ENCODE data around the gene RPS27. TPM values are rescaled to one million over a fixed set of nuclear protein-coding genes. Genes with fewer than 3 reads are reported as not detected.

The RPS27 gene
- total RNA-seq, 3 donors from 2014 or later, result 1,116 to 1,231 (median 1,134) TPM

DNA sequence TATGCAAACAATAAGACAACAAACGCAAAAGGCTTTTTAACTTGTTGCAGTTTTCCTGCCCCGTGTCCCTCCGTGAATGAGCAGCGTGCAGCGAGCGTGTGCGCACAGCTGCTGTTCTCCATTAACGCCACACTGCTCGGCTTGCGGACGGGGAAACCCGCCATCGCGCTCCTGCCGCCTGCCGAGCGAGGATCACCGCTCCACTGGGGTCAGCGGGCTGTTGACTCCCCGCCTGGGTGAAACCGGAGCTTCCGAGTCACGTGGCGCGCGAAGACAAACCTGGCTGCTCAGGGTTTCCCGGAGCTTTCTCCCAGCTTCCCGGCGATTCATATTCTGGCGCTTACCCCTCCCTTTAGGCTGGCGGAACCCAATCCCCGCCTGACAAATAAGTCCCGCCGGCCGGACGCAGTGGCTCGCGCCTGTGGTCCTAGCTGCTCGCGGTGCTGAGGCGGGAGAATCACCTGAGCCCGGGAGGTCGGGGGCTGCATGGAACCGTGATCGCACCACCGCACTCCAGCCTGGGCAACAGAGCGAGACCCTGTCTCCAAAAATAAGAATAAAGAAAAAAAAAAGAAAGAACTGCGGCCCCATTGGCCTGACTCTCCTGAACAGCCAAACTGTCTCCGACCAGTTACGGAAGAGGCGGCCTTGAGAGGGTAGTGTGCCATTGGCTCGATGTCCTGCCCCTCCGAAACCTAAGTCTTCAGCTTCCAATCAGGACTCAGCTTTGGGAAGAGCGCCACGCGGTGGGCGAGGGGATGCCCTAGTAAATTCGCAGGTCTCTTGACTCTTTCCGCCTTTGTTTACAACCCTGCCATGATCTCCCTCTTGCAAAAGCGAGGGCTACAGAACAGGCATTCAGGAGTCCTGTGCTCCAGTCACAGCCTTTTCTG is 23.2 kb upstream of the RPS27 start, which contains the start of gene CREB3L4:
CREB3L4 (plus strand) TSS at position 796 of the 893 bp plus-strand sequence. CDS start 624 bp downstream, outside the sequence.
- intact Hi-C loops (cut with DNase I, micrococcal nuclease), result no loop called here
- no peaks in the 10 kb centered on the region for H3K36me3 ChIP-seq (ENCODE audit: low read depth)
- H3K4me1 ChIP-seq (ENCODE audit: low read depth), result peaks cover 31% of the 10 kb centered on the region
- H3K9me3 ChIP-seq, result no peaks in the 10 kb centered on the region
- peak; percentile 82 for ATAC-seq
- peak; percentile 91 to 94 (median 92) for DNase-seq
- TF ChIP-seq, protein P1, sequence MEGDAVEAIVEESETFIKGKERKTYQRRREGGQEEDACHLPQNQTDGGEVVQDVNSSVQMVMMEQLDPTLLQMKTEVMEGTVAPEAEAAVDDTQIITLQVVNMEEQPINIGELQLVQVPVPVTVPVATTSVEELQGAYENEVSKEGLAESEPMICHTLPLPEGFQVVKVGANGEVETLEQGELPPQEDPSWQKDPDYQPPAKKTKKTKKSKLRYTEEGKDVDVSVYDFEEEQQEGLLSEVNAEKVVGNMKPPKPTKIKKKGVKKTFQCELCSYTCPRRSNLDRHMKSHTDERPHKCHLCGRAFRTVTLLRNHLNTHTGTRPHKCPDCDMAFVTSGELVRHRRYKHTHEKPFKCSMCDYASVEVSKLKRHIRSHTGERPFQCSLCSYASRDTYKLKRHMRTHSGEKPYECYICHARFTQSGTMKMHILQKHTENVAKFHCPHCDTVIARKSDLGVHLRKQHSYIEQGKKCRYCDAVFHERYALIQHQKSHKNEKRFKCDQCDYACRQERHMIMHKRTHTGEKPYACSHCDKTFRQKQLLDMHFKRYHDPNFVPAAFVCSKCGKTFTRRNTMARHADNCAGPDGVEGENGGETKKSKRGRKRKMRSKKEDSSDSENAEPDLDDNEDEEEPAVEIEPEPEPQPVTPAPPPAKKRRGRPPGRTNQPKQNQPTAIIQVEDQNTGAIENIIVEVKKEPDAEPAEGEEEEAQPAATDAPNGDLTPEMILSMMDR (IDR thresholded peaks at IDR 0.05), result peak; percentile 7
- peak within 1 kb of the TSS; percentile 36 for H3K4me3 ChIP-seq

DNA sequence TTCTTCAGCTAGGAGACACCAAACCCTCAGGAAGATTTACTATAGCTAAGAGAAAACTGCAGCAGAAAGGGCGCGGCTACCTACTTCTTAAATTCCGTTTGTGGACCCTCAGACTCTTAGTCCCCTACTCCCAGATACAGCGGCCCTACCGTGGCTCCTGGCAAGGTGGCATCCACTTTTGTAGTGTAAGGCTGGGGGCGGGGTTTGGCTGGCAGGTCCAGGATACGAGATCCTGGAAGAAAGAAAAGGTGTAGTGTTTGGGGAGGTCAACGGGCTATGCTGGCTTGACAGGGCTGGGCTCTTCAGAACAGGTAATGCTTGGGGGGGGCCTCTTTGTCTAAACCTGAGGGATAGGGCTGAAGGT is 22.6 kb upstream of the RPS27 start:
- H3K36me3 ChIP-seq (ENCODE audit: low read depth), result no peaks in the 10 kb centered on the region
- peaks cover 27% of the 10 kb centered on the region for H3K4me1 ChIP-seq (ENCODE audit: low read depth)
- TF ChIP-seq, protein P1 (IDR thresholded peaks at IDR 0.05), result no peak
- intact Hi-C loops (cut with DNase I, micrococcal nuclease), result no loop called here
- ATAC-seq (peak; percentile 33), DNase-seq (peak; percentile 82 to 84 (median 83))
- no peaks in the 10 kb centered on the region for H3K9me3 ChIP-seq
- H3K4me3 ChIP-seq, result peak overlapping the region; percentile 36

DNA sequence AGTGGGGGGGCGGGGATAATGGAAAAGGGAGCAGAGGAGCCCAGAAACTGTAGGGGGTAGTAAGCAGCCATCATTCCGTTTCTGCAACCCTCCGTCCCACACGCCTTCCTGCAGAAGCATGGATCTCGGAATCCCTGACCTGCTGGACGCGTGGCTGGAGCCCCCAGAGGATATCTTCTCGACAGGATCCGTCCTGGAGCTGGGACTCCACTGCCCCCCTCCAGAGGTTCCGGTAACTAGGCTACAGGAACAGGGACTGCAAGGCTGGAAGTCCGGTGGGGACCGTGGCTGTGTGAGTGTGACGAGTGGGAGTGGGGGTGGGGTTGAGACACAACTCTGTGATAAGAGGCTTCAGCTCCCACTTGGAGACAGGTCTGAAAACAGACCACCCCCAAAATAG is 22.2 kb upstream of the RPS27 start:
- H3K9me3 ChIP-seq, result no peaks in the 10 kb centered on the region
- TF ChIP-seq, protein P1 (IDR thresholded peaks at IDR 0.05), result no peak
- DNase-seq (peak in 1 of 3 donors; percentile 51), ATAC-seq (no peak)
- intact Hi-C loops (cut with DNase I, micrococcal nuclease), result no loop called here
- peaks cover 27% of the 10 kb centered on the region for H3K4me1 ChIP-seq (ENCODE audit: low read depth)
- H3K36me3 ChIP-seq (ENCODE audit: low read depth), result no peaks in the 10 kb centered on the region
- H3K4me3 ChIP-seq, result no peak overlapping the region

DNA sequence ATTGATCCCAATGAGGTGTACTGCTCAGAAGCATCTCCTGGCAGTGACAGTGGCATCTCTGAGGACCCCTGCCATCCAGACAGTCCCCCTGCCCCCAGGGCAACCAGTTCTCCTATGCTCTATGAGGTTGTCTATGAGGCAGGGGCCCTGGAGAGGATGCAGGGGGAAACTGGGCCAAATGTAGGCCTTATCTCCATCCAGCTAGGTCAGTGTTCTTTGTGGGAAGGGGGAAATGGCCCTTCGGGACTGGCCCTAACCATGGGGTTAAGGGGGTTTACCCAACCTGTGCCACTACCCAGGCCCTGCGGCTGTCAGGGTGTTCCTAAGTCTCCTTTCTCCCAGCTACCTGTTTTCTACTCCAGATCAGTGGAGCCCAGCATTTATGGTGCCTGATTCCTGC is 21.6 kb upstream of the RPS27 start:
- TF ChIP-seq, protein P1 (IDR thresholded peaks at IDR 0.05), result no peak
- Histone ChIP-seq H3K9me3 (no peaks in the 10 kb centered on the region), H3K4me3 (no peak overlapping the region), H3K4me1 (ENCODE audit: low read depth) (peaks cover 26% of the 10 kb centered on the region), H3K36me3 (ENCODE audit: low read depth) (no peaks in the 10 kb centered on the region)
- intact Hi-C loops (cut with DNase I, micrococcal nuclease), result no loop called here
- ATAC-seq (no peak), DNase-seq (peak in 1 of 3 donors; percentile 27)

DNA sequence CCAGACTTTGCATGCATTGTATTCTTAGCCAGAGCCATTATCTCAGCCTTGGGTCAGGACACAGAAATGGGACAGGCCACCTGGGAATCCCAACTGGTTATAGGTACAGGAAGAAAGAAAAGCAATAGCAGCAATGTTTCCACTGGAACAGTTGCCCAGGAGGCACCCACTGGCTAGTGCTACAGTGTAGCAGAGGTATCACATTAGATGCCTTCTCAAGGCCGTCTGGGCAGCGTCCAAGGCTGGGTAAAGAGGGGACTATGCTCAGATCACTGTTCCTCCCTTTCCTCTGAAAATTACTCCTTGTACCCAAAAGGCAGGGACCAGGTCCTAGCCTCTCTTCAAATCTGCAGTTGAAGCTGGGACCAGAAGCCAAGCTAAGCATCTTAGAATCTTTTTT is 20.2 kb upstream of the RPS27 start:
- TF ChIP-seq, protein P1 (IDR thresholded peaks at IDR 0.05), result no peak
- DNase-seq (peak in 1 of 3 donors; percentile 16), ATAC-seq (no peak)
- H3K4me3 ChIP-seq, result no peak overlapping the region
- no peaks in the 10 kb centered on the region for H3K36me3 ChIP-seq (ENCODE audit: low read depth)
- intact Hi-C loops (cut with DNase I, micrococcal nuclease), result no loop called here
- H3K4me1 ChIP-seq (ENCODE audit: low read depth), result peaks cover 15% of the 10 kb centered on the region
- no peaks in the 10 kb centered on the region for H3K9me3 ChIP-seq
